ENCODE measurements around the gene DPP4.

Gene DPP4

GRCh38 chr2:162014751-162015150 is 59.3 kb downstream of the DPP4 start:
- no peak for DNase-seq

- DNase-seq = no peak
Observed at GRCh38 chr2:162013514-162014475, 60.2 kb downstream of the DPP4 start.

- no peak for DNase-seq
Observed at GRCh38 chr2:162012565-162013058, 61.4 kb downstream of the DPP4 start.

- no peak for DNase-seq
Observed at GRCh38 chr2:162011706-162012564, 62.1 kb downstream of the DPP4 start.

- no peak for DNase-seq
Observed at GRCh38 chr2:162009543-162009942, 64.5 kb downstream of the DPP4 start.

GRCh38 chr2:162007447-162008040 is 66.5 kb downstream of the DPP4 start:
- peak in 1 of 3 experiments; percentile 3 for DNase-seq

- no peak for DNase-seq
Observed at GRCh38 chr2:162006337-162006736, 67.7 kb downstream of the DPP4 start.

GRCh38 chr2:162004031-162004430 is 70.0 kb downstream of the DPP4 start:
- no peak for DNase-seq

- DNase-seq = no peak
Observed at GRCh38 chr2:162002623-162003235, 71.3 kb downstream of the DPP4 start.

GRCh38 chr2:162000431-162000830 is 73.6 kb downstream of the DPP4 start:
- no peak for DNase-seq

- DNase-seq = no peak
Observed at GRCh38 chr2:161999321-161999720, 74.7 kb downstream of the DPP4 start.

GRCh38 chr2:161998857-161999256 is 75.2 kb downstream of the DPP4 start:
- no peak for DNase-seq

GRCh38 chr2:161997916-161998471 is 76.0 kb downstream of the DPP4 start:
- DNase-seq = no peak

- no peak for DNase-seq
Observed at GRCh38 chr2:161995553-161996016, 78.4 kb downstream of the DPP4 start.

- no peak for DNase-seq
Observed at GRCh38 chr2:161994761-161995520, 79.1 kb downstream of the DPP4 start.

GRCh38 chr2:161992531-161992930 is 81.5 kb downstream of the DPP4 start:
- no peak for DNase-seq

- DNase-seq = no peak
Observed at GRCh38 chr2:161991991-161992390, 82.0 kb downstream of the DPP4 start.

GRCh38 chr2:161990741-161991140 is 83.3 kb downstream of the DPP4 start:
- DNase-seq = no peak

- no peak for DNase-seq
Observed at GRCh38 chr2:161990036-161990435, 84.0 kb downstream of the DPP4 start.

GRCh38 chr2:161988589-161988988 is 85.4 kb downstream of the DPP4 start:
- no peak for DNase-seq

- no peak for DNase-seq
Observed at GRCh38 chr2:161987311-161987710, 86.7 kb downstream of the DPP4 start.
